Measurements from ENCODE around the gene DYNLT1. TPM values are rescaled to one million over a fixed set of nuclear protein-coding genes. Genes with fewer than 3 reads are reported as not detected.

The DYNLT1 gene
- total and polyA plus RNA-seq, 9 donors = 50.0 to 217 (median 103) TPM

DNA sequence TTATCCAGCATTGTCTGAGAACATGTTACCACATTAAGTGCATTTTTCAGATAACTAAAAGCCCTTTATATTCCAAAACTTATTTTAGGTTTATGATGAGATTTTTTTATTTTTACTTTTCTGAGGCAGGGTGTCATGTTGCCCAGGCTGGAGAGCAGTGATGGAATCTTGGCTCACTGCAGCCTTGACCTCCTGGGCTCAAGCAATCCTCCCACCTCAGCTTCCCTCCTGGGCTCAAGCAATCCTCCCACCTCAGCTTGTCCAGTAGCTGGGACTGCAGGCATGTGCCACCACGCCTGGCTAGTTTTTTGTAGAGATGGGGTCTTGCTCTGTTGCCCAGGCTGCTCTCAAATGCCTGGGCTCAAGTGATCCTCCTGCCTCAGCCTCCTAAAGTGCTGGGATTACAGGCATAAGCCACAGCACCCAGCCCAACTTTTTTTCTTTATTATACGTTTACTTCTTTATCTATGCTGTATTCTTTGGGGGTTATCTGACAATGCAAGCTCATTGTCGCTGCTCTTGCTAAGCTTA, 6.2 kb downstream of the DYNLT1 start:
- H3K36me3 ChIP-seq = no peaks in the 10 kb centered on the region
- peaks cover 12% of the 10 kb centered on the region for H3K4me1 ChIP-seq (ENCODE audit: insufficient read depth)
- no peak overlapping the region for H3K27ac ChIP-seq
- H3K27me3 ChIP-seq = no peaks in the 10 kb centered on the region
- no peak overlapping the region for H3K4me3 ChIP-seq
- DNase-seq = peak in 1 of 5 donors; percentile 21
- WGBS, 3 donors = 26 to 59% (median 33%) methylated on average over 3 of the region's 3 CpGs
- TF ChIP-seq, protein P1, sequence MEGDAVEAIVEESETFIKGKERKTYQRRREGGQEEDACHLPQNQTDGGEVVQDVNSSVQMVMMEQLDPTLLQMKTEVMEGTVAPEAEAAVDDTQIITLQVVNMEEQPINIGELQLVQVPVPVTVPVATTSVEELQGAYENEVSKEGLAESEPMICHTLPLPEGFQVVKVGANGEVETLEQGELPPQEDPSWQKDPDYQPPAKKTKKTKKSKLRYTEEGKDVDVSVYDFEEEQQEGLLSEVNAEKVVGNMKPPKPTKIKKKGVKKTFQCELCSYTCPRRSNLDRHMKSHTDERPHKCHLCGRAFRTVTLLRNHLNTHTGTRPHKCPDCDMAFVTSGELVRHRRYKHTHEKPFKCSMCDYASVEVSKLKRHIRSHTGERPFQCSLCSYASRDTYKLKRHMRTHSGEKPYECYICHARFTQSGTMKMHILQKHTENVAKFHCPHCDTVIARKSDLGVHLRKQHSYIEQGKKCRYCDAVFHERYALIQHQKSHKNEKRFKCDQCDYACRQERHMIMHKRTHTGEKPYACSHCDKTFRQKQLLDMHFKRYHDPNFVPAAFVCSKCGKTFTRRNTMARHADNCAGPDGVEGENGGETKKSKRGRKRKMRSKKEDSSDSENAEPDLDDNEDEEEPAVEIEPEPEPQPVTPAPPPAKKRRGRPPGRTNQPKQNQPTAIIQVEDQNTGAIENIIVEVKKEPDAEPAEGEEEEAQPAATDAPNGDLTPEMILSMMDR (IDR thresholded peaks at IDR 0.05) = no peak
- TF ChIP-seq EP300 (IDR thresholded peaks at IDR 0.05) (no peak), POLR2A (IDR thresholded peaks at IDR 0.05) (no peak)
- H3K9me3 ChIP-seq = no peaks in the 10 kb centered on the region
- intact Hi-C loops (cut with DNase I) = no loop called here

DNA sequence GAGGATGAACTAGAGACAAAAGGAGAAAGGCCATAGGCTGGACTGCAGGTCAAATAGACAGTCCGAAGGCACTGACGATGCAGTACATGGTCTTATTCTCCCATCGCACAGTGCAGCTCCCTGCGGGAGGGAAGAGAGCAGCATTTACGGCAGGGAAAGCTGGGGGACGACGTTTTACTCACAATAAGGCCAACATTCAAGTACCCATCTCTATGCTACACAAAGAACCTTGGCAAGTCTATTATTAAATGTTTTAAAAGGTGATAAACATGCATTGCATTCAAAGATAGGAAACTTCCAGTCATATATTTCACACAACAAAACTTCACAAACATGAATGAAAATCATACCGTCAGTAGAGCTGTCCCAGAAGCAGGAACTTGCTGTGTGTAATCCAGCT, 7.8 kb downstream of the DYNLT1 start:
- no peak overlapping the region for H3K4me3 ChIP-seq

DNA sequence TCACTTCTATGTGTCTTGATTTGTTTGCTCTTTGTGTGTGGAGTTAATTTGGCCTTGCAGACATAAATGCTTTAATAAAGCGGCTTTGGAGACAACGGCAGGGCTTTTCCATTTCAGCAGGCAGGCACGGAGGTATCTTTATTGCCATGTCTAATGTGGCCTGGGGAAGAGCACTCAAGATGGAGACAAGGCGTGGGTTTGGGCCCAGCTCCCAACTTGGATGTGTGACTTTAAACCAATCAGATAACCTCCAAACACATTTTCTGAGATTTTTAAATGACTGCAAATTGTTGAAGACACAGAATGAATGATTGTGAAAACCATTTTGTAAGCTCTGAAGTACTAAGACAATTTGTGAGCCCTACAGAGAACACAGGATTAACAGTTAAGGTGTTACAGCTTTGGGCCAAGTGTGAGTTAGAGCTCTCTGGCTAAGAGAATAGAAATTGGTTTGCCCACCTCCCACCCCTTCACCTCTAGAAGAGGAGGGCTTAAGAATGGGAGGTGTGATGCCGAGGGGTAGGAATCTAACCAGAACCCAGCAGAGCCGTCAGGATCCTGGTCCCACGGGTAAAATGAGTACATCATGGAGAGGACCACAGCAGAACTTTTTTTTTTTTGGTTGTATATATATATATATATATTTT, 9.0 kb downstream of the DYNLT1 start:
- H3K4me1 ChIP-seq (ENCODE audit: insufficient read depth) = peaks cover 20% of the 10 kb centered on the region
- intact Hi-C loops (cut with DNase I) = no loop called here
- no peaks in the 10 kb centered on the region for H3K27me3 ChIP-seq
- WGBS, 3 donors = 87 to 89% (median 89%) methylated on average over 7 of the region's 7 CpGs
- no peak for TF ChIP-seq EP300 (IDR thresholded peaks at IDR 0.05)
- TF ChIP-seq POLR2A (IDR thresholded peaks at IDR 0.05) = no peak
- TF ChIP-seq, protein P1 (IDR thresholded peaks at IDR 0.05) = no peak
- no peaks in the 10 kb centered on the region for H3K36me3 ChIP-seq
- no peak overlapping the region for H3K4me3 ChIP-seq
- no peak for DNase-seq
- H3K27ac ChIP-seq = no peak overlapping the region
- H3K9me3 ChIP-seq = no peaks in the 10 kb centered on the region

More for the DNA sequence above, 7.8 kb downstream of the DYNLT1 start:
- TF ChIP-seq POLR2A (IDR thresholded peaks at IDR 0.05) (no peak), EP300 (IDR thresholded peaks at IDR 0.05) (no peak)
- TF ChIP-seq, protein P1 (IDR thresholded peaks at IDR 0.05) = no peak
- H3K27ac ChIP-seq = no peak overlapping the region
- peaks cover 11% of the 10 kb centered on the region for H3K4me1 ChIP-seq (ENCODE audit: insufficient read depth)
- DNase-seq = peak in 1 of 5 donors; percentile 3
- intact Hi-C loops (cut with DNase I) = no loop called here
- no peaks in the 10 kb centered on the region for H3K36me3 ChIP-seq
- WGBS, 3 donors = 87 to 89% (median 88%) methylated on average over 8 of the region's 8 CpGs
- no peaks in the 10 kb centered on the region for H3K27me3 ChIP-seq
- no peaks in the 10 kb centered on the region for H3K9me3 ChIP-seq

DNA sequence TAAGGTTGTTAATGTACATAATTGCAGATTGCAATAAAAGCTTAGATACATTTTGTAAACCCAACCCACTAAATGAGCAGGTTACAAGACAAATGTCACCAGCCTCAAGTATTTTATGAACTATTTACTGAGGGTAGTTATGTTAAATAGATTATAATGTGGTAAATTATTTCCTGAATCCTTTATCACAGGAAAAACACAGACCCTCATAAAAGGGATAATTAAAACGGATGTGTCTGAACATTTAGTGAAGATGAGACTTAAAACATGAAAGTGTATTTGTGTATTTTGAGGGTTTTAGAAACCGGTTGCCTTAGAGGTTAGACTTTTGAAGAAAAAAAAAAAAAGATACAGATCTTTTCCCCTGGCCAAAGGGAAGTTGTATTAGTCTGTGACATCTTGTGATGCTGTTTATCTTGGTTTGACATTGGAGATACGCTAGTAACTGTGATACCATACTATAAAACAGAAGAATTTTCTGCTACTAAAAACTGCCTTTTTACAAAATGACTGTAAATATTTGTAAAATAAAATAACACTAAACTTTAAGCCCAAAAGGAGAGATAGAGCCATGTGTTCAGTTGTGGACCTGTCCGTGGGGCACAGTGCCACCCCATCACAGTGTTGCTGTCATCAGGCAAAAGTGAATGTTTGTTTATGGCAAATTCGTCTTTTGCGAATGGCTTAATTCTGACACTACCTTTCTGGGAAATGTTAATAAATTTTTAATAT, 9.7 kb downstream of the DYNLT1 start:
- no peak for DNase-seq
- H3K36me3 ChIP-seq = no peaks in the 10 kb centered on the region
- TF ChIP-seq, protein P1 (IDR thresholded peaks at IDR 0.05) = no peak
- TF ChIP-seq EP300 (IDR thresholded peaks at IDR 0.05) (no peak), POLR2A (IDR thresholded peaks at IDR 0.05) (no peak)
- H3K27me3 ChIP-seq = no peaks in the 10 kb centered on the region
- WGBS, 3 donors = 77 to 85% (median 78%) methylated on average over 6 of the region's 6 CpGs
- peaks cover 20% of the 10 kb centered on the region for H3K4me1 ChIP-seq (ENCODE audit: insufficient read depth)
- intact Hi-C loops (cut with DNase I) = no loop called here
- no peak overlapping the region for H3K4me3 ChIP-seq
- no peak overlapping the region for H3K27ac ChIP-seq
- H3K9me3 ChIP-seq = no peaks in the 10 kb centered on the region

Data from ovary (tissue), 9 donors.